ENCODE data around the gene SAFB. TPM values are rescaled to one million over a fixed set of nuclear protein-coding genes. Genes with fewer than 3 reads are reported as not detected.

SAFB gene

GRCh38 chr19:5711025-5711424 is 88.1 kb downstream of the SAFB start:
- Histone ChIP-seq H3K36me3 (ENCODE audit: insufficient read depth, low read length) (peaks cover 57% of the 10 kb centered on the region), H3K4me1 (ENCODE audit: control insufficient read depth, insufficient read depth, low read length) (no peaks in the 10 kb centered on the region), H3K4me3 (ENCODE audit: low read length) (no peak overlapping the region), H3K9me3 (replicated peaks; ENCODE audit: low read length) (no peaks in the 10 kb centered on the region), H3K4me2 (ENCODE audit: low read length) (no peak overlapping the region), H3K27me3 (ENCODE audit: control insufficient read depth, insufficient read depth, low read length) (no peaks in the 10 kb centered on the region), H3K9ac (ENCODE audit: low read depth, low read length) (no peak overlapping the region)

GRCh38 chr19:5711713-5712161 is 88.9 kb downstream of the SAFB start:
- peaks cover 53% of the 10 kb centered on the region for H3K36me3 ChIP-seq (ENCODE audit: insufficient read depth, low read length)
- H3K4me3 ChIP-seq (ENCODE audit: low read length), result no peak overlapping the region
- H3K4me2 ChIP-seq (ENCODE audit: low read length), result no peak overlapping the region
- H3K4me1 ChIP-seq (ENCODE audit: control insufficient read depth, insufficient read depth, low read length), result no peaks in the 10 kb centered on the region
- no peaks in the 10 kb centered on the region for H3K9me3 ChIP-seq (replicated peaks; ENCODE audit: low read length)
- H3K9ac ChIP-seq (ENCODE audit: low read depth, low read length), result no peak overlapping the region
- H3K27me3 ChIP-seq (ENCODE audit: control insufficient read depth, insufficient read depth, low read length), result no peaks in the 10 kb centered on the region

GRCh38 chr19:5713228-5713627 is 90.3 kb downstream of the SAFB start:
- Histone ChIP-seq H3K4me3 (ENCODE audit: low read length) (no peak overlapping the region), H3K27me3 (ENCODE audit: control insufficient read depth, insufficient read depth, low read length) (no peaks in the 10 kb centered on the region), H3K9ac (ENCODE audit: low read depth, low read length) (no peak overlapping the region), H3K36me3 (ENCODE audit: insufficient read depth, low read length) (peaks cover 48% of the 10 kb centered on the region), H3K4me1 (ENCODE audit: control insufficient read depth, insufficient read depth, low read length) (peaks cover 10% of the 10 kb centered on the region), H3K9me3 (replicated peaks; ENCODE audit: low read length) (no peaks in the 10 kb centered on the region), H3K4me2 (ENCODE audit: low read length) (no peak overlapping the region)

DNA sequence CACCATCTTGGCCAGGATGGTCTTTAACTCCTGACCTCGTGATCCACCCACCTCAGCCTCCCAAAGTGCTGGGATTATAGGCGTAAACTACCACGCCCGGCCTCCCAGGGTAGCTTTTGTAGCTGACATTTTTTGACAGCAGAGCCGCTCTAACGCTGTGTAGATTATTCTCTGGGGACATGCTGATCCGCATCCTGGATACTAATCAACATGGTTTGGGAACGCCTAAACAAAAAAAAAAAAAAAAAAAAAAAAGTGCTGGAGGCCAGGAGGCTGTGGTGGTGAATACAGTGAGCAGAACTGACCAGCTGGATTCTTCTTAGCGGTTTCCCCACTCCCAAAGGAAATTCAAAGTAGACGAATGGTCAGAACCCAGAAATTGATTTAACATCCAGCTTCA is 91.9 kb downstream of the SAFB start:
- H3K4me3 ChIP-seq (ENCODE audit: low read length), result no peak overlapping the region
- H3K9me3 ChIP-seq (replicated peaks; ENCODE audit: low read length), result no peaks in the 10 kb centered on the region
- peaks cover 18% of the 10 kb centered on the region for H3K4me1 ChIP-seq (ENCODE audit: control insufficient read depth, insufficient read depth, low read length)
- H3K4me2 ChIP-seq (ENCODE audit: low read length), result no peak overlapping the region
- H3K36me3 ChIP-seq (ENCODE audit: insufficient read depth, low read length), result peaks cover 46% of the 10 kb centered on the region
- H3K27me3 ChIP-seq (ENCODE audit: control insufficient read depth, insufficient read depth, low read length), result no peaks in the 10 kb centered on the region
- no peak overlapping the region for H3K9ac ChIP-seq (ENCODE audit: low read depth, low read length)

DNA sequence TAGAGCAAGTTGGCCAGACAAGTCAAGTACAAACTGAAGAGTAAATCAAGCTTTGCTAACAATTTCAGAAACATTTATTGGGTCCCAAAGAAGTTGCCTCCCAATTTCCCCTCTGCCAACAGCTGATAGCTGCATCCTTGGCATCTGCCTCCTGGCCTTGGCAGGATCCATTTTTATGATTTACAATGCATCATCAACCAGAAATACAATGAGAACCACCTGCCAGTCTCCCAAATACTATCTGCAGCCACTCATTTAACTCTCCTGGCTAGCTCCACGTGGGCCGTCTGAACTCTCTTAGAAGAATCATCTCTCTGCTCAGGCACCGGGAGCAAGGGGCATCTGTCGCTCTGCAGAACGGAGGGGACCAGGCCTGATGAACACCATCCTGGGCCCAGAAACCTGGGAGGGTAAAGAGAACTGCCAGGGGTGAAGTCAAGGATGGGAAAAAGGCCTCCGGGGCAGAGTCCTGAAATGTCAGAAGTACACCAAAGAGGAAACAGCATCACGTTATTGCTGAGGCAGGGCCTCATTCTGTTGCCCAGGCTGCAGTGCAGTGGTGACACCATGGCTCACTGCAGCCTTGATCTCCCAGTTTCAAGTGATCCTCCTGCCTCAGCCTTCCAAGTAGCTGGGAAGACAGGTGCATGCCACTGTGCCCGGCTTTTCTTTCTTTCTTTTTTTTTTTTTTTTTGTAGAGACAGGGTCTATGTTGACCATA is 94.5 kb downstream of the SAFB start:
- Histone ChIP-seq H3K27me3 (ENCODE audit: control insufficient read depth, insufficient read depth, low read length) (no peaks in the 10 kb centered on the region), H3K9me3 (replicated peaks; ENCODE audit: low read length) (no peaks in the 10 kb centered on the region), H3K4me2 (ENCODE audit: low read length) (peak overlapping the region; percentile 86), H3K36me3 (ENCODE audit: insufficient read depth, low read length) (peaks cover 26% of the 10 kb centered on the region), H3K4me1 (ENCODE audit: control insufficient read depth, insufficient read depth, low read length) (peaks cover 21% of the 10 kb centered on the region), H3K4me3 (ENCODE audit: low read length) (peak overlapping the region; percentile 46), H3K9ac (ENCODE audit: low read depth, low read length) (peak overlapping the region; percentile 18)

Small RNA genes lying within 50 kb of the gene (small RNA-seq; reads per million reads assigned to genes)
- not detected for gene SNRPEP4
